Panc1 (cell line): ENCODE results near the gene TEX30. TPM values are rescaled to one million over a fixed set of nuclear protein-coding genes. Genes with fewer than 3 reads are reported as not detected.

Experiments
- ATAC-seq: fragments of 200-7000 bp; cut with Tn5 transposase; 2 replicates; pipeline ENCODE4 v1.9.1; 2020; ENCODE audit warnings: mild to moderate bottlenecking, moderate library complexity
- BruUV-seq: library from RNA; stranded (reverse); fragments of 400-500 nt; replicated peaks from 2 replicates; lab custom pipeline; 2021; lab: Mats Ljungman, UMichigan
- CTCF ChIA-PET: fragments of 300-600 bp; sonication (Branson Sonifier 250); formaldehyde crosslinking; loops from one replicate; lab custom pipeline; 2022; ENCODE audit warnings: antibody characterized with exemption; lab: Charles Lee
- POLR2A ChIA-PET: fragments of 300-600 bp; sonication (Branson Sonifier 250); formaldehyde crosslinking; loops from one replicate; lab custom pipeline; 2022; ENCODE audit warnings: antibody characterized with exemption; lab: Charles Lee
- DNase-seq: peaks from one replicate; pipeline ENCODE4 v3.0.0-alpha.2; 2010; ENCODE audit warnings: low read depth, low spot score
- H3K27ac ChIP-seq: 2 replicates; pipeline ENCODE4 v1.5.1; 2011; ENCODE audit warnings: mild to moderate bottlenecking, low read length, inconsistent platforms
- H3K27me3 ChIP-seq: fragments of 200-500 bp; sonication (Bioruptor generic); 2 replicates; pipeline ENCODE4 v1.6.0; 2014; ENCODE audit warnings: low read length, inconsistent platforms; ENCODE audit not compliant: control insufficient read depth, insufficient read depth
- H3K36me3 ChIP-seq: fragments of 200-500 bp; sonication (Bioruptor generic); 2 replicates; pipeline ENCODE4 v1.5.1; 2014; ENCODE audit warnings: inconsistent platforms, mild to moderate bottlenecking, low read length, moderate library complexity; ENCODE audit not compliant: control insufficient read depth, insufficient read depth
- H3K4me1 ChIP-seq: 2 replicates; pipeline ENCODE4 v1.5.1; 2011; ENCODE audit warnings: inconsistent platforms, mild to moderate bottlenecking, low read length, moderate library complexity; ENCODE audit not compliant: control insufficient read depth, insufficient read depth
- H3K4me3 ChIP-seq, 2 experiments: 2 replicates each; pipeline ENCODE4 v1.5.1; 2011 to 2012; ENCODE audit warnings: low read depth in 2 of 2, low read length in 2 of 2, mild to moderate bottlenecking in 2 of 2, inconsistent platforms in 1 of 2, moderate library complexity in 1 of 2
- H3K9me3 ChIP-seq: fragments of 200-500 bp; sonication (Bioruptor generic); 2 replicates; pipeline ENCODE4 v1.5.1; 2014; ENCODE audit warnings: low read depth, mild to moderate bottlenecking, inconsistent platforms, low read length, moderate library complexity; ENCODE audit not compliant: control insufficient read depth, insufficient read depth
- POLR2AphosphoS5 ChIP-seq: IDR thresholded peaks from 2 replicates; pipeline ENCODE4 v1.6.1; 2012; ENCODE audit warnings: mild to moderate bottlenecking, low read depth, low read length, moderate library complexity
- SIN3A ChIP-seq: IDR thresholded peaks from 2 replicates; pipeline ENCODE4 v1.6.1; 2012; ENCODE audit warnings: low read depth, mild to moderate bottlenecking, low read length, moderate library complexity, borderline replicate concordance; ENCODE audit not compliant: insufficient read depth
- TCF7L2 ChIP-seq: IDR thresholded peaks from 2 replicates; pipeline ENCODE4 v1.6.1; 2011; ENCODE audit warnings: mild to moderate bottlenecking, low read depth, low read length, inconsistent platforms
- in situ Hi-C: cut with HindIII; loops from 2 replicates; pipeline ENCODE4 v1.10.0; 2016; ENCODE audit warnings: low sequenced_read_pairs, low pct_unique_long_range_greater_than_20kb
- intact Hi-C: fragments of 100-400 bp; cut with micrococcal nuclease; formaldehyde crosslinking; loops from one replicate; pipeline ENCODE4 v1.10.0; 2022; ENCODE audit not compliant: unreplicated experiment
- total RNA-seq: library from RNA; stranded (reverse); gene quantifications from one replicate; pipeline ENCODE4 v1.2.1, GENCODE V29; 2021; ENCODE audit not compliant: unreplicated experiment
- TF ChIP-seq, protein P1 (sequence below): fragments of 450-650 bp; IDR thresholded peaks from 2 replicates; pipeline ENCODE4 v1.5.1; 2017; ENCODE audit warnings: mild to moderate bottlenecking
- TF ChIP-seq, protein P2 (sequence below), 2 experiments: IDR thresholded peaks; 2 replicates each; pipeline ENCODE4 v1.6.1; 2011 to 2012; ENCODE audit warnings: low read depth in 2 of 2, control low read depth in 1 of 2, low read length in 1 of 2, mild to moderate bottlenecking in 1 of 2, moderate library complexity in 1 of 2; ENCODE audit not compliant: insufficient read depth in 1 of 2

TEX30 gene
- total RNA-seq, 1 experiment from 2014 or later = 20.8 TPM

DNA sequence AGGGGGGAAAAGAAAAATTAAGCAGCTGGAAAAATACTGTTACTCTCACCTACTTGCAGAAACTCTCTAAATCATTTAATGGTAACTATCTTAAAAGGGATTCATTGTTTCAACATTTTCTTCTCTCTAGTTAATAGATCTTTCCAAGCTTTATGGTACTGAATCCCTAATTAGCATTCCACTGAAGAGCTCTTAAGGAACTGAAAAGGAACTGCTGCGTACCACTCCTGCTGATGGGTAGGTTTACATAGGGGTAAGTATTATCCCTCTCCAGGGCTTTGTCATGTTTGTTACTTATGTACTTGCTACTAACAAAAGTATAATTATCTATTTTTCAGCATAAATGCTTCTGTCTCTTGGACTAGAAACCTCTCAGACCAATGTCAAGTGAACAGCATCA is 12.5 kb downstream of the TEX30 start:
- CTCF ChIA-PET = interaction anchor here (1.1 kb wide), 1 partner anchor 56 kb away, joined by 12 read pairs; no protein-coding TSS in a partner anchor
- no peak for TF ChIP-seq TCF7L2
- TF ChIP-seq POLR2AphosphoS5 = no peak
- TF ChIP-seq, protein P1, sequence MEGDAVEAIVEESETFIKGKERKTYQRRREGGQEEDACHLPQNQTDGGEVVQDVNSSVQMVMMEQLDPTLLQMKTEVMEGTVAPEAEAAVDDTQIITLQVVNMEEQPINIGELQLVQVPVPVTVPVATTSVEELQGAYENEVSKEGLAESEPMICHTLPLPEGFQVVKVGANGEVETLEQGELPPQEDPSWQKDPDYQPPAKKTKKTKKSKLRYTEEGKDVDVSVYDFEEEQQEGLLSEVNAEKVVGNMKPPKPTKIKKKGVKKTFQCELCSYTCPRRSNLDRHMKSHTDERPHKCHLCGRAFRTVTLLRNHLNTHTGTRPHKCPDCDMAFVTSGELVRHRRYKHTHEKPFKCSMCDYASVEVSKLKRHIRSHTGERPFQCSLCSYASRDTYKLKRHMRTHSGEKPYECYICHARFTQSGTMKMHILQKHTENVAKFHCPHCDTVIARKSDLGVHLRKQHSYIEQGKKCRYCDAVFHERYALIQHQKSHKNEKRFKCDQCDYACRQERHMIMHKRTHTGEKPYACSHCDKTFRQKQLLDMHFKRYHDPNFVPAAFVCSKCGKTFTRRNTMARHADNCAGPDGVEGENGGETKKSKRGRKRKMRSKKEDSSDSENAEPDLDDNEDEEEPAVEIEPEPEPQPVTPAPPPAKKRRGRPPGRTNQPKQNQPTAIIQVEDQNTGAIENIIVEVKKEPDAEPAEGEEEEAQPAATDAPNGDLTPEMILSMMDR = no peak
- no peak for TF ChIP-seq SIN3A
- TF ChIP-seq, protein P2, sequence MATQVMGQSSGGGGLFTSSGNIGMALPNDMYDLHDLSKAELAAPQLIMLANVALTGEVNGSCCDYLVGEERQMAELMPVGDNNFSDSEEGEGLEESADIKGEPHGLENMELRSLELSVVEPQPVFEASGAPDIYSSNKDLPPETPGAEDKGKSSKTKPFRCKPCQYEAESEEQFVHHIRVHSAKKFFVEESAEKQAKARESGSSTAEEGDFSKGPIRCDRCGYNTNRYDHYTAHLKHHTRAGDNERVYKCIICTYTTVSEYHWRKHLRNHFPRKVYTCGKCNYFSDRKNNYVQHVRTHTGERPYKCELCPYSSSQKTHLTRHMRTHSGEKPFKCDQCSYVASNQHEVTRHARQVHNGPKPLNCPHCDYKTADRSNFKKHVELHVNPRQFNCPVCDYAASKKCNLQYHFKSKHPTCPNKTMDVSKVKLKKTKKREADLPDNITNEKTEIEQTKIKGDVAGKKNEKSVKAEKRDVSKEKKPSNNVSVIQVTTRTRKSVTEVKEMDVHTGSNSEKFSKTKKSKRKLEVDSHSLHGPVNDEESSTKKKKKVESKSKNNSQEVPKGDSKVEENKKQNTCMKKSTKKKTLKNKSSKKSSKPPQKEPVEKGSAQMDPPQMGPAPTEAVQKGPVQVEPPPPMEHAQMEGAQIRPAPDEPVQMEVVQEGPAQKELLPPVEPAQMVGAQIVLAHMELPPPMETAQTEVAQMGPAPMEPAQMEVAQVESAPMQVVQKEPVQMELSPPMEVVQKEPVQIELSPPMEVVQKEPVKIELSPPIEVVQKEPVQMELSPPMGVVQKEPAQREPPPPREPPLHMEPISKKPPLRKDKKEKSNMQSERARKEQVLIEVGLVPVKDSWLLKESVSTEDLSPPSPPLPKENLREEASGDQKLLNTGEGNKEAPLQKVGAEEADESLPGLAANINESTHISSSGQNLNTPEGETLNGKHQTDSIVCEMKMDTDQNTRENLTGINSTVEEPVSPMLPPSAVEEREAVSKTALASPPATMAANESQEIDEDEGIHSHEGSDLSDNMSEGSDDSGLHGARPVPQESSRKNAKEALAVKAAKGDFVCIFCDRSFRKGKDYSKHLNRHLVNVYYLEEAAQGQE (IDR thresholded peaks at IDR 0.05; ENCODE audit: insufficient read depth in 1 of 2, low read depth in 2 of 2, low read length in 1 of 2) = no peak

DNA sequence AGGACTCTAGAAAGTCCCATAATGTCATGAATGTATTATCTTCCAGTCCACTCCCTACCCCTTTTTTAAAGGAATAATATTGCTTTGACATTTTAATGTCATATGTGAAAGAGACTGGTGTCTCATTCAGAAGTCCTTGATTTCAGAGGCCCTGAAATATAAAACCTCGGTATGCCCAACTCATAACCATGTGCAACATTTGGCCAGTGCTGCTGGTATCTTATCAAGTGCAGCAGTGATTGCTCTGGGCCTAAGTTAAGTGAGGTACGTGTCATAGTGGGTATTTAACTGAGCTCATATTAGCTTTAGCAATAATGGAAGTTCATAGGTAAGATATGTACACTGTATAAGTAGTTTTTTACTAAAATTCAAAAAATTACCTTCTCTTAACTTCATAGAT is 14.7 kb downstream of the TEX30 start:
- BruUV-seq = no TSS peak
- in situ Hi-C loops = no loop called here
- no peaks in the 10 kb centered on the region for H3K4me1 ChIP-seq
- H3K27ac ChIP-seq = no peak overlapping the region
- CTCF ChIA-PET = no interaction called here
- intact Hi-C loops = no loop called here
- no peak for ATAC-seq
- H3K36me3 ChIP-seq = no peaks in the 10 kb centered on the region
- TF ChIP-seq, protein P2 (IDR thresholded peaks at IDR 0.05; ENCODE audit: insufficient read depth in 1 of 2, low read depth in 2 of 2, low read length in 1 of 2) = no peak
- no peak for TF ChIP-seq TCF7L2
- DNase-seq = no peak
- no peak overlapping the region for H3K4me3 ChIP-seq
- POLR2A ChIA-PET = no interaction called here
- H3K9me3 ChIP-seq = no peaks in the 10 kb centered on the region
- H3K27me3 ChIP-seq = no peaks in the 10 kb centered on the region

More for the DNA sequence above, 12.5 kb downstream of the TEX30 start:
- in situ Hi-C loops = no loop called here
- Histone ChIP-seq H3K4me1 (no peaks in the 10 kb centered on the region), H3K9me3 (no peaks in the 10 kb centered on the region), H3K27me3 (no peaks in the 10 kb centered on the region), H3K27ac (no peak overlapping the region), H3K4me3 (no peak overlapping the region), H3K36me3 (no peaks in the 10 kb centered on the region; the same call in 1 of the 2 replicates)
- no peak for ATAC-seq
- intact Hi-C loops = no loop called here
- BruUV-seq = no TSS peak
- POLR2A ChIA-PET = no interaction called here
- no peak for DNase-seq
